Heart left ventricle (tissue), 16 donors: ENCODE results near the gene TMEM43. TPM values are rescaled to one million over a fixed set of nuclear protein-coding genes. Genes with fewer than 3 reads are reported as not detected.

Source experiments
- ATAC-seq, 4 donors: fragments of 200-7000 bp; cut with Tn5 transposase; one replicate each; pipeline ENCODE4 v1.9.1; 2020 to 2022; ENCODE audit warnings: moderate library complexity in 4 of 4, mild to moderate bottlenecking in 3 of 4, moderate number of reproducible peaks in 1 of 4
- DNase-seq, 5 donors: peaks; one replicate each; pipeline ENCODE4 v3.0.0-alpha.2; 2020
- H3K27ac ChIP-seq, 12 donors: fragments of 200-600 bp; sonication (generic) in 4 of 12; one replicate each; pipeline versions ENCODE4 v1.5.0 to v1.8.0; 2016 to 2022; ENCODE audit warnings: mild to moderate bottlenecking in 2 of 12
- H3K27me3 ChIP-seq, 9 donors: fragments of 200-600 bp; sonication (generic) in 2 of 9; one replicate each; pipeline versions ENCODE4 v1.5.1 to v1.8.0; 2016 to 2022; ENCODE audit warnings: mild to moderate bottlenecking in 3 of 9
- H3K36me3 ChIP-seq, 9 donors: fragments of 200-600 bp; sonication (generic) in 2 of 9; one replicate each; pipeline versions ENCODE4 v1.5.0 to v1.8.0; 2018 to 2022; ENCODE audit warnings: mild to moderate bottlenecking in 2 of 9
- H3K4me1 ChIP-seq, 12 donors: fragments of 200-600 bp; sonication (generic) in 4 of 12; one replicate each; pipeline versions ENCODE4 v1.5.0 to v1.8.0; 2016 to 2022; ENCODE audit warnings: mild to moderate bottlenecking in 3 of 12
- H3K4me3 ChIP-seq, 12 donors: fragments of 200-600 bp; sonication (generic) in 4 of 12; one replicate each; pipeline versions ENCODE4 v1.5.0 to v1.8.0; 2017 to 2022; ENCODE audit warnings: mild to moderate bottlenecking in 9 of 12, moderate library complexity in 4 of 12
- H3K9me3 ChIP-seq, 12 donors: fragments of 200-600 bp; sonication (generic) in 4 of 12; one replicate each; pipeline versions ENCODE4 v1.5.0 to v1.8.0; 2016 to 2022; ENCODE audit warnings: mild to moderate bottlenecking in 1 of 12
- POLR2A ChIP-seq, 2 donors: fragments of 450-650 bp; IDR thresholded peaks; one replicate each; pipeline ENCODE4 v1.6.1; 2017; ENCODE audit warnings: antibody characterized with exemption in 2 of 2, mild to moderate bottlenecking in 2 of 2, moderate library complexity in 2 of 2
- WGBS, 4 donors: extraction: QIAGEN DNeasy Blood & Tissue Kit in 2 of 4; methylation state at CpG; one replicate each; pipeline versions ENCODE4 v1.1.5 to v1.1.7; 2013 to 2018; 5-methylcytosine and 5-hydroxymethylcytosine counted together
- intact Hi-C, 10 donors: fragments of 100-400 bp; cut with DNase I; formaldehyde crosslinking; loops; one replicate each; pipeline versions ENCODE4 v1.11.1 to v1.14.2; 2022
- polyA plus RNA-seq, 2 donors: library from polyadenylated mRNA; stranded (reverse); fragments of 200-250 nt; gene quantifications; one replicate each; pipeline ENCODE4 v1.2.3, GENCODE V29; 2013
- total RNA-seq, 9 donors: library from RNA; depleted of rRNA in 2 of 9; stranded (reverse); fragments of >200 nt in 2 of 9; fragmentation: NEBNext Ultra II Directional in 3 of 9; extraction: Animal tissue kit (Norgen Biotek cat#: 25700) in 3 of 9; gene quantifications; one replicate each; pipeline versions ENCODE4 v1.1.0 to v1.2.4, GENCODE V29; 2016 to 2023
- TF ChIP-seq, protein P1 (sequence below), 12 donors: fragments of 200-600 bp; sonication (generic) in 4 of 12; IDR thresholded peaks; one replicate each; pipeline versions ENCODE4 v1.5.0 to v1.8.0; 2018 to 2022; ENCODE audit warnings: antibody characterized with exemption in 12 of 12, mild to moderate bottlenecking in 5 of 12
- donor health status: ischemic (EF 13 %, LVEDD 7.1; RV severe dilation, severe dysfunction).
- donor health status: healthy with polysubstance abuse.
- donor health status: DM: no; HTN: yes; CAD: no.
- donor health status: DM: no; HTN: no; CAD: no.
- donor health status: ischemic (EF 25% LVEDD 6.9; RV normal size, moderate dysfunction).
- donor health status: ischemic (EF 25% LVEDD 5.7; RV mildly dilated, moderate dysfunction).
- donor health status: healthy.
- donor health status: DM: yes; HTN: yes; CAD: no.
- donor health status: ischemic (EF 35%, LVEDD 5.7; RV mildly dilated, moderate dysfunction).
- donor health status: nonischemic (EF 11% LVEDD 7.7; RV severe dilation, severe dysfunction).
- donor health status: DM: yes; HTN: yes; CAD: no.
- donor health status: PGD.
- donor health status: ischemic (EF 29% LVEDD 5.4; RV normal size, mild dysfunction).
- donor health status: nonischemic (EF 23%, LVEDD 6.1; RV moderate dilation, normal function).

Gene TMEM43
- total and polyA plus RNA-seq, 11 donors = 26.1 to 150 (median 46.0) TPM

DNA sequence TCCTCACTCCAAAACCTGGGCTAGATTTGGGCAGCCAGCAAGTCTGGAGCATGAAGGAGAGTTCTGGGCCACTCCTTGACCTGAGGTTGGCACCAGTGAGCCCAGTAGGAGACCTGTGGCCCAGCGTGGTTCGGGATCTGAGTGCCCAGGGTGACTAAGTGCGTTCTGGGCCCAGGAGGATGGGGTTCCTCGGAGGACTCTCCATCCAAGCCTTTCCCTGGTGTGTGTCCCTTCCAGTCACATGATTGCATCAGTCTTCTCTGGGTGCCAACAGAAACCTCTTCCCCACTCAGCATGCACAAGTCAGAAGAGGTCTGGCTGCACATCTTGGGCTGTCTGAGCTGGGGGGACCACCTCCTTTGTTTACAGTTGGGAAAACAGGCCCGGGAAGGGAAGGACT lies 14.9 kb downstream of the TMEM43 start:
- ATAC-seq (no peak), DNase-seq (peak in 1 of 5 donors; percentile 2)
- WGBS, 4 donors = 90 to 93% (median 91%) methylated on average over 5 of the region's 5 CpGs
- intact Hi-C loops = loop anchor here in 1 of 10 donors (10.0 kb wide), 1 partner anchor 485 kb away; no protein-coding TSS in a partner anchor
- TF ChIP-seq POLR2A (IDR thresholded peaks at IDR 0.05) = no peak
- TF ChIP-seq, protein P1, sequence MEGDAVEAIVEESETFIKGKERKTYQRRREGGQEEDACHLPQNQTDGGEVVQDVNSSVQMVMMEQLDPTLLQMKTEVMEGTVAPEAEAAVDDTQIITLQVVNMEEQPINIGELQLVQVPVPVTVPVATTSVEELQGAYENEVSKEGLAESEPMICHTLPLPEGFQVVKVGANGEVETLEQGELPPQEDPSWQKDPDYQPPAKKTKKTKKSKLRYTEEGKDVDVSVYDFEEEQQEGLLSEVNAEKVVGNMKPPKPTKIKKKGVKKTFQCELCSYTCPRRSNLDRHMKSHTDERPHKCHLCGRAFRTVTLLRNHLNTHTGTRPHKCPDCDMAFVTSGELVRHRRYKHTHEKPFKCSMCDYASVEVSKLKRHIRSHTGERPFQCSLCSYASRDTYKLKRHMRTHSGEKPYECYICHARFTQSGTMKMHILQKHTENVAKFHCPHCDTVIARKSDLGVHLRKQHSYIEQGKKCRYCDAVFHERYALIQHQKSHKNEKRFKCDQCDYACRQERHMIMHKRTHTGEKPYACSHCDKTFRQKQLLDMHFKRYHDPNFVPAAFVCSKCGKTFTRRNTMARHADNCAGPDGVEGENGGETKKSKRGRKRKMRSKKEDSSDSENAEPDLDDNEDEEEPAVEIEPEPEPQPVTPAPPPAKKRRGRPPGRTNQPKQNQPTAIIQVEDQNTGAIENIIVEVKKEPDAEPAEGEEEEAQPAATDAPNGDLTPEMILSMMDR (IDR thresholded peaks at IDR 0.05) = no peak
- Histone ChIP-seq H3K27me3 (no peaks in the 10 kb centered on the region), H3K9me3 (no peaks in the 10 kb centered on the region), H3K27ac (no peak overlapping the region), H3K4me3 (no peak overlapping the region), H3K36me3 (peaks cover 0 to 83% (median 61%) of the 10 kb centered on the region in 9 donors), H3K4me1 (peaks cover 0 to 53% (median 35%) of the 10 kb centered on the region in 12 donors)

DNA sequence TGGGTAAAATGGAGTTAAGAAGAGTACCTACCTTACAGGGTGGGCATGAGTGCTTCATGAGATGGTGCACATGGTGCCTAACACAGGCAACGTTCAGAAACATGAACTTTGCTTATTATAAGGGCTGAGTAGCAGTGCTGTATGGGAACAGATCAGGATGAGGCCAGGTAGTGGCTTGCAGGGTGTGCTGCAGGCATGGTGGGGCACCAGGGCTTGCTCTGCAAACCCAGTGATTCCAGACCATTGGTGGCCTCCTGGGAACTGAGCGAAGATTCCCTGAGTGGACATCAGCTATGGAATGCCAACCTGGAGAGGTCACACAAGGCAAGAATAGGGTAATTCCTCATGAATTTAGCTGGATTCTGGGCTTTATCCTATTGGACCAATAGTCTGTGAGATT lies 15.8 kb downstream of the TMEM43 start:
- Histone ChIP-seq H3K4me1 (peaks cover 0 to 62% (median 44%) of the 10 kb centered on the region in 12 donors), H3K36me3 (peaks cover 0 to 78% (median 56%) of the 10 kb centered on the region in 9 donors), H3K9me3 (no peaks in the 10 kb centered on the region), H3K27me3 (no peaks in the 10 kb centered on the region), H3K27ac (peak overlapping the region in 2 of 12 donors; percentile 2 to 10), H3K4me3 (no peak overlapping the region)
- 75 to 92% (median 86%) methylated on average over 1 to 2 of the region's 2 CpGs for WGBS, 4 donors
- no peak for TF ChIP-seq POLR2A (IDR thresholded peaks at IDR 0.05)
- TF ChIP-seq, protein P1 (IDR thresholded peaks at IDR 0.05) = no peak
- ATAC-seq = no peak
- no peak for DNase-seq
- intact Hi-C loops = loop anchor here in 1 of 10 donors (10.0 kb wide), 1 partner anchor 486 kb away; no protein-coding TSS in a partner anchor

DNA sequence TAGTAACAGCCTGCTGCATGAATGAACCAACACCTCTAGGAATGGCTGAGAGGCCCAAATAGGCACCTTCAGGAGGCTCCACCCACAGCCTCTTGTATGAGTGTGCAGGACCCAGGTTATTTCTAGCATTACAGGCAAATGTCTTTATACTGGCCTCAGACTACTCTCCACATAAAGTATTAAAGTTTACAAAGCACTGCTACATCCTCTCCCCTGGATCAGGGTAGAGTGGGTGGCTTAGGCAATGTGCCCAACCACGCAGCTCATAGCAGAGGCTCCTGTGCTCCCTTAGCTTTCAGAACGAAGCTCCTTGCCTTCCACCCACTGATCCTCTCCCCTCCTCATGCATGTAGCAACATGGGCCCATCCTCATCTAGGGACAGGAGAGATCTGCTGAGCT lies 16.3 kb downstream of the TMEM43 start:
- H3K27me3 ChIP-seq = no peaks in the 10 kb centered on the region
- DNase-seq (peak in 1 of 5 donors; percentile 3), ATAC-seq (no peak)
- H3K4me1 ChIP-seq = peaks cover 0 to 67% (median 45%) of the 10 kb centered on the region in 12 donors
- peak overlapping the region in 6 of 12 donors; percentile 39 to 91 (median 78) for H3K27ac ChIP-seq
- WGBS, 4 donors = 72 to 78% (median 78%) methylated on average over 2 of the region's 2 CpGs
- TF ChIP-seq, protein P1 (IDR thresholded peaks at IDR 0.05) = no peak
- TF ChIP-seq POLR2A (IDR thresholded peaks at IDR 0.05) = no peak
- intact Hi-C loops = loop anchor here in 1 of 10 donors (10.0 kb wide), 1 partner anchor 486 kb away; no protein-coding TSS in a partner anchor
- peaks cover 0 to 78% (median 53%) of the 10 kb centered on the region in 9 donors for H3K36me3 ChIP-seq
- H3K4me3 ChIP-seq = no peak overlapping the region
- no peaks in the 10 kb centered on the region for H3K9me3 ChIP-seq

DNA sequence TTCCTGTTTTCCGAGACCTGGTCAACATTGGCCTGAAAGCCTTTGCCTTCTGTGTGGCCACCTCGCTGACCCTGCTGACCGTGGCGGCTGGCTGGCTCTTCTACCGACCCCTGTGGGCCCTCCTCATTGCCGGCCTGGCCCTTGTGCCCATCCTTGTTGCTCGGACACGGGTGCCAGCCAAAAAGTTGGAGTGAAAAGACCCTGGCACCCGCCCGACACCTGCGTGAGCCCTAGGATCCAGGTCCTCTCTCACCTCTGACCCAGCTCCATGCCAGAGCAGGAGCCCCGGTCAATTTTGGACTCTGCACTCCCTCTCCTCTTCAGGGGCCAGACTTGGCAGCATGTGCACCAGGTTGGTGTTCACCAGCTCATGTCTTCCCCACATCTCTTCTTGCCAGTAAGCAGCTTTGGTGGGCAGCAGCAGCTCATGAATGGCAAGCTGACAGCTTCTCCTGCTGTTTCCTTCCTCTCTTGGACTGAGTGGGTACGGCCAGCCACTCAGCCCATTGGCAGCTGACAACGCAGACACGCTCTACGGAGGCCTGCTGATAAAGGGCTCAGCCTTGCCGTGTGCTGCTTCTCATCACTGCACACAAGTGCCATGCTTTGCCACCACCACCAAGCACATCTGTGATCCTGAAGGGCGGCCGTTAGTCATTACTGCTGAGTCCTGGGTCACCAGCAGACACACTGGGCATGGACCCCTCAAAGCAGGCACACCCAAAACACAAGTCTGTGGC lies 16.9 kb downstream of the TMEM43 start:
- Histone ChIP-seq H3K4me1 (peaks cover 0 to 66% (median 41%) of the 10 kb centered on the region in 12 donors), H3K27ac (peak overlapping the region in 10 of 12 donors; percentile 13 to 91 (median 81)), H3K27me3 (no peaks in the 10 kb centered on the region), H3K4me3 (no peak overlapping the region), H3K9me3 (no peaks in the 10 kb centered on the region), H3K36me3 (peaks cover 0 to 78% (median 56%) of the 10 kb centered on the region in 9 donors)
- ATAC-seq (peak; percentile 66 to 76 (median 68)), DNase-seq (peak in 4 of 5 donors; percentile 43 to 81 (median 66))
- 75 to 89% (median 78%) methylated on average over 14 to 19 of the region's 19 CpGs for WGBS, 4 donors
- TF ChIP-seq POLR2A (IDR thresholded peaks at IDR 0.05) = no peak
- TF ChIP-seq, protein P1 (IDR thresholded peaks at IDR 0.05) = no peak
- intact Hi-C loops = loop anchor here in 1 of 10 donors (10.0 kb wide), 1 partner anchor 487 kb away; no protein-coding TSS in a partner anchor
